AG20443 (cell line): ENCODE results near the gene ZNF532.
A peak's percentile ranks its signal among the peaks of the same experiment; 100 is the strongest.
"Not testable (repeated sequence)": the region's sequence is repeated elsewhere in the genome, so short reads cannot be mapped to it uniquely, and the experiment has no call there.

Experiments
- DNase-seq: peaks from one replicate; pipeline ENCODE4 v3.0.0; 2012; ENCODE audit warnings: low spot score, mixed read lengths

The ZNF532 gene

GRCh38 chr18:58902961-58903360, 38.3 kb downstream of the ZNF532 start:
- DNase-seq: no peak

GRCh38 chr18:58903533-58903932, 38.9 kb downstream of the ZNF532 start:
- DNase-seq: no peak

GRCh38 chr18:58905777-58906428, 41.2 kb downstream of the ZNF532 start:
- DNase-seq: no peak

- no peak for DNase-seq
Observed at GRCh38 chr18:58908006-58908405, 43.3 kb downstream of the ZNF532 start.

- no peak for DNase-seq
Observed at GRCh38 chr18:58909521-58909920, 44.8 kb downstream of the ZNF532 start.

GRCh38 chr18:58911241-58911640, 46.6 kb downstream of the ZNF532 start:
- DNase-seq: peak; percentile 35

GRCh38 chr18:58911766-58912165, 47.1 kb downstream of the ZNF532 start:
- peak; percentile 28 for DNase-seq

- no peak for DNase-seq
Observed at GRCh38 chr18:58915006-58915799, 50.5 kb downstream of the ZNF532 start.

- DNase-seq: no peak
Observed at GRCh38 chr18:58915995-58916394, 51.3 kb downstream of the ZNF532 start.

- DNase-seq: not testable (repeated sequence)
Observed at GRCh38 chr18:58919934-58920333, 55.3 kb downstream of the ZNF532 start.

GRCh38 chr18:58922995-58923394, 58.3 kb downstream of the ZNF532 start:
- no peak for DNase-seq

GRCh38 chr18:58924473-58924872, 59.8 kb downstream of the ZNF532 start:
- no peak for DNase-seq

- DNase-seq: no peak
Observed at GRCh38 chr18:58927659-58928058, 63.0 kb downstream of the ZNF532 start.

GRCh38 chr18:58928386-58928785, 63.7 kb downstream of the ZNF532 start:
- DNase-seq: no peak

- no peak for DNase-seq
Observed at GRCh38 chr18:58929206-58929605, 64.5 kb downstream of the ZNF532 start.

- no peak for DNase-seq
Observed at GRCh38 chr18:58934356-58934755, 69.7 kb downstream of the ZNF532 start.

- no peak for DNase-seq
Observed at GRCh38 chr18:58934933-58935577, 70.4 kb downstream of the ZNF532 start.

GRCh38 chr18:58937071-58937886, 72.6 kb downstream of the ZNF532 start:
- peak; percentile 34 for DNase-seq

- no peak for DNase-seq
Observed at GRCh38 chr18:58937887-58938267, 73.2 kb downstream of the ZNF532 start.

- no peak for DNase-seq
Observed at GRCh38 chr18:58941426-58942099, 76.9 kb downstream of the ZNF532 start.

- no peak for DNase-seq
Observed at GRCh38 chr18:58943896-58944295, 79.2 kb downstream of the ZNF532 start.
